Transverse colon (tissue), 4 donors: ENCODE data around the gene SLC25A25.

Experiments
- EP300 ChIP-seq: sonication (generic); formaldehyde crosslinking; IDR thresholded peaks from one replicate; pipeline ENCODE4 v1.6.1; 2017; ENCODE audit warnings: antibody characterized with exemption, low read depth
- POLR2A ChIP-seq: fragments of 450-650 bp; IDR thresholded peaks from one replicate; pipeline ENCODE4 v1.6.1; 2016; ENCODE audit warnings: antibody characterized with exemption, mild to moderate bottlenecking, moderate library complexity
- POLR2AphosphoS5 ChIP-seq, 3 donors: sonication (generic); formaldehyde crosslinking; IDR thresholded peaks; one replicate each; pipeline ENCODE4 v1.6.1; 2016; ENCODE audit warnings: antibody characterized with exemption in 3 of 3
- TF ChIP-seq, protein P1 (sequence below), 5 experiments: fragments of 200-600 bp in 3 of 5; fragments of 450-650 bp in 2 of 5; sonication (generic) in 3 of 5; IDR thresholded peaks; 1 replicate in 2 of 5; 2 replicates in 3 of 5; pipeline ENCODE4 v1.5.1; 2016 to 2017; ENCODE audit warnings: antibody characterized with exemption in 5 of 5, inconsistent platforms in 3 of 5, mild to moderate bottlenecking in 2 of 5, moderate library complexity in 1 of 5

- TF ChIP-seq, protein P1, sequence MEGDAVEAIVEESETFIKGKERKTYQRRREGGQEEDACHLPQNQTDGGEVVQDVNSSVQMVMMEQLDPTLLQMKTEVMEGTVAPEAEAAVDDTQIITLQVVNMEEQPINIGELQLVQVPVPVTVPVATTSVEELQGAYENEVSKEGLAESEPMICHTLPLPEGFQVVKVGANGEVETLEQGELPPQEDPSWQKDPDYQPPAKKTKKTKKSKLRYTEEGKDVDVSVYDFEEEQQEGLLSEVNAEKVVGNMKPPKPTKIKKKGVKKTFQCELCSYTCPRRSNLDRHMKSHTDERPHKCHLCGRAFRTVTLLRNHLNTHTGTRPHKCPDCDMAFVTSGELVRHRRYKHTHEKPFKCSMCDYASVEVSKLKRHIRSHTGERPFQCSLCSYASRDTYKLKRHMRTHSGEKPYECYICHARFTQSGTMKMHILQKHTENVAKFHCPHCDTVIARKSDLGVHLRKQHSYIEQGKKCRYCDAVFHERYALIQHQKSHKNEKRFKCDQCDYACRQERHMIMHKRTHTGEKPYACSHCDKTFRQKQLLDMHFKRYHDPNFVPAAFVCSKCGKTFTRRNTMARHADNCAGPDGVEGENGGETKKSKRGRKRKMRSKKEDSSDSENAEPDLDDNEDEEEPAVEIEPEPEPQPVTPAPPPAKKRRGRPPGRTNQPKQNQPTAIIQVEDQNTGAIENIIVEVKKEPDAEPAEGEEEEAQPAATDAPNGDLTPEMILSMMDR (IDR thresholded peaks at IDR 0.05): no peak
- TF ChIP-seq POLR2AphosphoS5 (IDR thresholded peaks at IDR 0.05): no peak
- TF ChIP-seq EP300: no peak
- TF ChIP-seq POLR2A: no peak
Measured at GRCh38 chr9:128153947-128154695, 86.1 kb downstream of the SLC25A25 start.
